HCT116 (cell line): ENCODE data around the gene FAM83G. TPM values are rescaled to one million over a fixed set of nuclear protein-coding genes. Genes with fewer than 3 reads are reported as not detected.

Source experiments
- ATAC-seq: fragments of 200-7000 bp; cut with Tn5 transposase; 2 replicates; pipeline ENCODE4 v1.9.1; 2020; ENCODE audit warnings: mild to moderate bottlenecking, moderate library complexity
- BruUV-seq: library from RNA; stranded (reverse); fragments of 400-500 nt; replicated peaks from 2 replicates; lab custom pipeline; 2021; lab: Mats Ljungman, UMichigan
- CTCF ChIA-PET: fragments of 300-600 bp; sonication (Branson Sonifier 250); formaldehyde crosslinking; loops from one replicate; lab custom pipeline; 2021; ENCODE audit warnings: antibody characterized with exemption; lab: Charles Lee
- POLR2A ChIA-PET: fragments of 300-600, 350-600 bp; sonication (Branson Sonifier 250); formaldehyde crosslinking; loops from one replicate; lab custom pipeline; 2021; ENCODE audit warnings: antibody characterized with exemption; lab: Charles Lee
- RAD21 ChIA-PET, 2 experiments: fragments of 300-600 bp; sonication (Branson Sonifier 250); formaldehyde crosslinking; loops; one replicate each; lab custom pipeline; 2023; ENCODE audit warnings: low total read pairs in 2 of 2; ENCODE audit not compliant: uncharacterized antibody in 2 of 2, unreplicated experiment in 2 of 2, low non-redundant PET in 1 of 2; lab: Charles Lee
- DNase-seq: peaks from one replicate; pipeline ENCODE4 v3.0.0-alpha.2; 2010; ENCODE audit warnings: low read depth, low spot score
- H2AFZ ChIP-seq: fragments of 200-600 bp; shearing (Covaris generic), sonication (generic); 2 replicates; pipeline ENCODE4 v1.6.1; 2017; ENCODE audit warnings: low read depth, mixed run types, mixed read lengths, antibody characterized with exemption, low read length; ENCODE audit not compliant: poor library complexity, severe bottlenecking
- H3K27ac ChIP-seq: 2 replicates; pipeline ENCODE4 v1.5.1; 2012; ENCODE audit warnings: low read depth, low read length
- H3K27me3 ChIP-seq: fragments of 200-600 bp; sonication (generic); 2 replicates; pipeline ENCODE4 v1.6.1; 2016; ENCODE audit warnings: mixed run types, low read length, mixed read lengths; ENCODE audit not compliant: insufficient read depth
- H3K36me3 ChIP-seq, 2 experiments: fragments of 200-500 bp in 1 of 2; fragments of 200-600 bp in 1 of 2; sonication (Bioruptor generic) in 1 of 2; sonication (generic) in 1 of 2; 2 replicates each; pipeline versions ENCODE4 v1.5.1 to v1.6.1; 2014 to 2016; ENCODE audit warnings: low read length in 2 of 2, inconsistent platforms in 1 of 2, mixed read lengths in 1 of 2, mixed run types in 1 of 2; ENCODE audit not compliant: insufficient read depth in 2 of 2, control insufficient read depth in 1 of 2
- H3K4me1 ChIP-seq, 2 experiments: fragments of 200-600 bp in 1 of 2; sonication (generic) in 1 of 2; 2 replicates each; pipeline versions ENCODE4 v1.5.1 to v1.6.1; 2012 to 2017; ENCODE audit warnings: low read length in 2 of 2, inconsistent platforms in 1 of 2, mild to moderate bottlenecking in 1 of 2, mixed read lengths in 1 of 2, mixed run types in 1 of 2, moderate library complexity in 1 of 2; ENCODE audit not compliant: insufficient read depth in 2 of 2, control insufficient read depth in 1 of 2
- H3K4me2 ChIP-seq: fragments of 200-600 bp; sonication (generic); 2 replicates; pipeline ENCODE4 v1.6.1; 2017; ENCODE audit warnings: mixed run types, low read length, mixed read lengths
- H3K4me3 ChIP-seq, 2 experiments: fragments of 200-600 bp in 1 of 2; sonication (generic) in 1 of 2; replicated peaks in 1 of 2; 2 replicates each; pipeline ENCODE4 v1.5.1; 2011 to 2016; ENCODE audit warnings: low read length in 2 of 2, control low read depth in 1 of 2, low read depth in 1 of 2, mild to moderate bottlenecking in 1 of 2, mixed read lengths in 1 of 2, mixed run types in 1 of 2
- H3K79me2 ChIP-seq: fragments of 200-600 bp; sonication (generic); 2 replicates; pipeline ENCODE4 v1.6.1; 2017; ENCODE audit warnings: mild to moderate bottlenecking, mixed run types, low read length, moderate library complexity, mixed read lengths; ENCODE audit not compliant: insufficient read depth
- H3K9ac ChIP-seq: fragments of 200-600 bp; sonication (generic); 2 replicates; pipeline ENCODE4 v1.6.1; 2016; ENCODE audit warnings: low read length, mixed read lengths
- H3K9me2 ChIP-seq: fragments of 200-600 bp; sonication (generic), shearing (Covaris generic); 2 replicates; pipeline ENCODE4 v1.6.1; 2017; ENCODE audit warnings: mixed run types, mild to moderate bottlenecking, moderate library complexity; ENCODE audit not compliant: insufficient read depth
- H3K9me3 ChIP-seq, 2 experiments: fragments of 200-500 bp in 1 of 2; fragments of 200-600 bp in 1 of 2; sonication (Bioruptor generic) in 1 of 2; sonication (generic) in 1 of 2; 2 replicates each; pipeline ENCODE4 v1.6.1; 2014 to 2017; ENCODE audit warnings: low read length in 2 of 2, mixed read lengths in 2 of 2, inconsistent platforms in 1 of 2, low read depth in 1 of 2, mild to moderate bottlenecking in 1 of 2, mixed run types in 1 of 2, moderate library complexity in 1 of 2; ENCODE audit not compliant: control insufficient read depth in 1 of 2, insufficient read depth in 1 of 2
- H4K20me1 ChIP-seq: fragments of 200-600 bp; sonication (generic), shearing (Covaris generic); 2 replicates; pipeline ENCODE4 v1.6.1; 2017; ENCODE audit warnings: mixed run types, mild to moderate bottlenecking, moderate library complexity; ENCODE audit not compliant: insufficient read depth
- CBX3 ChIP-seq: IDR thresholded peaks from 2 replicates; pipeline ENCODE4 v1.6.1; 2012; ENCODE audit warnings: low read depth
- CEBPB ChIP-seq: IDR thresholded peaks from 2 replicates; pipeline ENCODE4 v1.6.1; 2012; ENCODE audit warnings: low read depth
- CTCF ChIP-seq, 3 experiments: fragments of 200-600 bp in 1 of 3; sonication (generic) in 1 of 3; IDR thresholded peaks in 2 of 3; conservative IDR thresholded peaks in 1 of 3; 2 replicates each; pipeline ENCODE4 v1.5.1; 2012 to 2017; ENCODE audit warnings: low read depth in 2 of 3, low read length in 2 of 3, antibody characterized with exemption in 1 of 3, borderline replicate concordance in 1 of 3, control low read depth in 1 of 3, mild to moderate bottlenecking in 1 of 3, mixed read lengths in 1 of 3, mixed run types in 1 of 3, moderate library complexity in 1 of 3; ENCODE audit not compliant: insufficient read depth in 1 of 3
- EGR1 ChIP-seq: IDR thresholded peaks from 2 replicates; pipeline ENCODE4 v1.6.1; 2012; ENCODE audit warnings: low read depth
- ELF1 ChIP-seq: IDR thresholded peaks from 2 replicates; pipeline ENCODE4 v1.6.1; 2012; ENCODE audit warnings: low read depth, borderline replicate concordance
- EZH2 ChIP-seq: fragments of 200-600 bp; sonication (generic); IDR thresholded peaks from 2 replicates; pipeline ENCODE4 v1.6.1; 2017; ENCODE audit warnings: antibody characterized with exemption, mixed run types
- EZH2phosphoT487 ChIP-seq: fragments of 200-600 bp; IDR thresholded peaks from 2 replicates; pipeline ENCODE4 v1.6.1; 2018; ENCODE audit warnings: antibody characterized with exemption, borderline replicate concordance
- FOSL1 ChIP-seq: IDR thresholded peaks from 2 replicates; pipeline ENCODE4 v1.6.1; 2012; ENCODE audit warnings: low read depth
- JUND ChIP-seq: IDR thresholded peaks from 2 replicates; pipeline ENCODE4 v1.6.1; 2012
- MAX ChIP-seq: IDR thresholded peaks from 2 replicates; pipeline ENCODE4 v1.6.1; 2012
- POLR2A ChIP-seq: IDR thresholded peaks from 2 replicates; pipeline ENCODE4 v1.7.0; 2011; ENCODE audit warnings: borderline replicate concordance; ENCODE audit not compliant: insufficient read depth, insufficient read length; ENCODE audit errors: extremely low read depth
- POLR2AphosphoS5 ChIP-seq: IDR thresholded peaks from 2 replicates; pipeline ENCODE4 v1.6.1; 2011; ENCODE audit warnings: mild to moderate bottlenecking, low read depth, low read length, moderate library complexity
- RAD21 ChIP-seq: IDR thresholded peaks from 2 replicates; pipeline ENCODE4 v1.6.1; 2012; ENCODE audit warnings: low read depth, mild to moderate bottlenecking
- REST ChIP-seq: IDR thresholded peaks from 2 replicates; pipeline ENCODE4 v1.6.1; 2012; ENCODE audit warnings: low read depth
- SIN3A ChIP-seq: IDR thresholded peaks from 2 replicates; pipeline ENCODE4 v1.6.1; 2012; ENCODE audit warnings: low read depth
- SP1 ChIP-seq: IDR thresholded peaks from 2 replicates; pipeline ENCODE4 v1.6.1; 2012; ENCODE audit warnings: low read depth
- SRF ChIP-seq: IDR thresholded peaks from 2 replicates; pipeline ENCODE4 v1.6.1; 2012; ENCODE audit warnings: low read depth
- TCF7L2 ChIP-seq: IDR thresholded peaks from 2 replicates; pipeline ENCODE4 v1.7.0; 2011; ENCODE audit warnings: borderline replicate concordance, inconsistent platforms; ENCODE audit not compliant: insufficient read depth, insufficient read length; ENCODE audit errors: extremely low read depth
- ZBTB33 ChIP-seq: IDR thresholded peaks from 2 replicates; pipeline ENCODE4 v1.6.1; 2011; ENCODE audit warnings: mild to moderate bottlenecking, low read length, moderate library complexity; ENCODE audit not compliant: insufficient replicate concordance; ENCODE audit errors: extremely low read depth
- ZFX ChIP-seq: fragments of 450-650 bp; IDR thresholded peaks from 2 replicates; pipeline ENCODE4 v1.6.1; 2017
- intact Hi-C: fragments of 100-400 bp; cut with micrococcal nuclease; formaldehyde crosslinking; loops from 2 replicates; pipeline ENCODE4 v1.10.0; 2022
- total RNA-seq: library from RNA; stranded (reverse); gene quantifications from one replicate; pipeline ENCODE4 v1.2.1, GENCODE V29; 2021; ENCODE audit not compliant: unreplicated experiment

FAM83G gene
- total RNA-seq, 1 experiment from 2014 or later, result 33.9 TPM

GRCh38 chr17:18981335-18981641, 23.3 kb downstream of the FAM83G start:
- ChIA-PET POLR2A (no interaction called here), CTCF (interaction anchor here (2.0 kb wide), 1 partner anchor 20 kb away, joined by 6 read pairs; no protein-coding TSS in a partner anchor)
- no peak overlapping the region for H2AFZ ChIP-seq
- DNase-seq (no peak), ATAC-seq (no peak)
- intact Hi-C loops, result no loop called here
- H3K36me3 ChIP-seq, result peaks cover 27 to 39% of the 10 kb centered on the region in 2 experiments; a peak in 3 of 4 replicates
- H3K9me2 ChIP-seq, result no peaks in the 10 kb centered on the region
- H3K9me3 ChIP-seq, result no peaks in the 10 kb centered on the region
- peaks cover 17 to 31% of the 10 kb centered on the region in 2 experiments for H3K4me1 ChIP-seq
- no peak for TF ChIP-seq CTCF (IDR thresholded peaks at IDR 0.05 in 2 of 3, conservative IDR thresholded peaks at IDR 0.05 in 1 of 3; ENCODE audit: borderline replicate concordance in 1 of 3, insufficient read depth in 1 of 3, low read depth in 2 of 3, low read length in 2 of 3)
- no peak for TF ChIP-seq JUND
- no peak for TF ChIP-seq MAX
- no peak for TF ChIP-seq TCF7L2
- no peak for TF ChIP-seq CEBPB
- TF ChIP-seq ZFX, result no peak
- no peak for TF ChIP-seq EGR1
- TF ChIP-seq SIN3A, result no peak
- TF ChIP-seq ELF1, result no peak
- no peak for TF ChIP-seq POLR2AphosphoS5
- no peak for TF ChIP-seq REST
- no peak for TF ChIP-seq ZBTB33
- TF ChIP-seq SP1, result no peak
- no peak for TF ChIP-seq EZH2
- TF ChIP-seq POLR2A, result no peak
- TF ChIP-seq SRF, result no peak
- no peak for TF ChIP-seq FOSL1
- TF ChIP-seq CBX3, result no peak
- no peak for TF ChIP-seq EZH2phosphoT487
- no peak for TF ChIP-seq RAD21
- TF ChIP-seq, all 23 proteins: peak for 0
- H3K27me3 ChIP-seq, result no peaks in the 10 kb centered on the region
- peak overlapping the region; percentile 57 for H3K4me2 ChIP-seq
- H3K4me3 ChIP-seq, result no peak overlapping the region
- H3K27ac ChIP-seq, result peak overlapping the region; percentile 63
- no TSS peak for BruUV-seq
- H3K79me2 ChIP-seq, result peaks cover 20% of the 10 kb centered on the region
- RAD21 ChIA-PET, result no interaction called here
- H4K20me1 ChIP-seq, result no peaks in the 10 kb centered on the region
- H3K9ac ChIP-seq, result peak overlapping the region; percentile 65
